Tibial nerve (tissue), 3 donors: ENCODE data around the gene RPTOR.

ENCODE experiments used
- CTCF ChIP-seq, 5 experiments: fragments of 200-600 bp in 3 of 5; fragments of 450-650 bp in 2 of 5; sonication (generic) in 3 of 5; IDR thresholded peaks; one replicate each; pipeline ENCODE4 v1.5.1; 2016 to 2019; ENCODE audit warnings: antibody characterized with exemption in 5 of 5, mild to moderate bottlenecking in 3 of 5, moderate library complexity in 2 of 5
- POLR2A ChIP-seq, 2 donors: fragments of 450-650 bp; IDR thresholded peaks; one replicate each; pipeline ENCODE4 v1.6.1; 2017; ENCODE audit warnings: antibody characterized with exemption in 2 of 2, mild to moderate bottlenecking in 2 of 2, moderate library complexity in 2 of 2

GRCh38 chr17:80727409-80727755 is 182.7 kb downstream of the RPTOR start:
- TF ChIP-seq POLR2A (IDR thresholded peaks at IDR 0.05) (no peak), CTCF (IDR thresholded peaks at IDR 0.05) (no peak)
